DOHH2 (cell line): ENCODE results near the gene CERS6.

ENCODE experiments used
- H3F3A ChIP-seq: fragments of 200-600 bp; sonication (generic), shearing (Covaris generic); 2 replicates; pipeline ENCODE4 v1.6.0; 2016; ENCODE audit warnings: antibody characterized with exemption, mild to moderate bottlenecking; ENCODE audit not compliant: control insufficient read depth, insufficient read depth
- H3K27ac ChIP-seq: fragments of 200-600 bp; sonication (generic); 2 replicates; pipeline ENCODE4 v1.5.1; 2014; ENCODE audit warnings: low read depth, mild to moderate bottlenecking, low read length, moderate library complexity
- H3K27me3 ChIP-seq: fragments of 200-600 bp; sonication (generic); 2 replicates; pipeline ENCODE4 v1.6.1; 2014; ENCODE audit warnings: mild to moderate bottlenecking, low read length, mixed read lengths; ENCODE audit not compliant: control insufficient read depth
- H3K36me3 ChIP-seq: fragments of 200-600 bp; sonication (generic); 2 replicates; pipeline ENCODE4 v1.6.1; 2014; ENCODE audit warnings: mild to moderate bottlenecking, low read length, moderate library complexity, mixed read lengths; ENCODE audit not compliant: control insufficient read depth
- H3K4me1 ChIP-seq: fragments of 200-600 bp; sonication (generic); 2 replicates; pipeline ENCODE4 v1.6.1; 2014; ENCODE audit warnings: mild to moderate bottlenecking, low read length, mixed read lengths; ENCODE audit not compliant: control insufficient read depth
- H3K4me2 ChIP-seq: fragments of 200-600 bp; sonication (generic); 2 replicates; pipeline ENCODE4 v1.6.0; 2014; ENCODE audit warnings: mild to moderate bottlenecking, low read length, moderate library complexity
- H3K4me3 ChIP-seq: fragments of 200-600 bp; sonication (generic); 2 replicates; pipeline ENCODE4 v1.5.1; 2014; ENCODE audit warnings: mild to moderate bottlenecking, low read length, mixed read lengths
- H3K79me2 ChIP-seq: fragments of 200-600 bp; sonication (generic); 2 replicates; pipeline ENCODE4 v1.6.1; 2014; ENCODE audit warnings: mild to moderate bottlenecking, low read length, mixed read lengths; ENCODE audit not compliant: control insufficient read depth
- H3K9me2 ChIP-seq: fragments of 200-600 bp; sonication (generic); replicated peaks from 2 replicates; pipeline ENCODE4 v1.6.1; 2014; ENCODE audit warnings: mild to moderate bottlenecking, low read length, mixed read lengths; ENCODE audit not compliant: control insufficient read depth
- H3K9me3 ChIP-seq: fragments of 200-600 bp; sonication (generic); 2 replicates; pipeline ENCODE4 v1.6.1; 2014; ENCODE audit warnings: antibody characterized with exemption, low read length, mixed read lengths; ENCODE audit not compliant: control insufficient read depth, insufficient read depth
- H4K20me1 ChIP-seq: fragments of 200-600 bp; sonication (generic); 2 replicates; pipeline ENCODE4 v1.6.0; 2014; ENCODE audit warnings: low read depth, mild to moderate bottlenecking, antibody characterized with exemption, low read length, moderate library complexity; ENCODE audit not compliant: control insufficient read depth, insufficient read depth
- CTCF ChIP-seq: fragments of 200-600 bp; sonication (generic); IDR thresholded peaks from one replicate; pipeline ENCODE4 v1.5.1; 2014; ENCODE audit warnings: antibody characterized with exemption, mild to moderate bottlenecking, low read depth, low read length; ENCODE audit not compliant: poor library complexity, severe bottlenecking
- EZH2phosphoT487 ChIP-seq: fragments of 200-600 bp; sonication (generic); IDR thresholded peaks from 2 replicates; pipeline ENCODE4 v1.6.1; 2017; ENCODE audit warnings: borderline replicate concordance, mild to moderate bottlenecking, antibody characterized with exemption, low read length, moderate library complexity, mixed read lengths

The CERS6 gene

GRCh38 chr2:168466190-168466737 is 10.2 kb downstream of the CERS6 start:
- Histone ChIP-seq H4K20me1 (no peaks in the 10 kb centered on the region), H3K27me3 (no peaks in the 10 kb centered on the region; the same call in none of the 2 replicates), H3K79me2 (no peaks in the 10 kb centered on the region), H3K9me2 (no peaks in the 10 kb centered on the region), H3K4me1 (no peaks in the 10 kb centered on the region), H3F3A (no peaks in the 10 kb centered on the region), H3K36me3 (no peaks in the 10 kb centered on the region), H3K27ac (no peak overlapping the region), H3K9me3 (no peaks in the 10 kb centered on the region), H3K4me2 (no peak overlapping the region), H3K4me3 (no peak overlapping the region)
- TF ChIP-seq EZH2phosphoT487: no peak
- no peak for TF ChIP-seq CTCF

GRCh38 chr2:168466834-168467565 is 10.9 kb downstream of the CERS6 start:
- no peak overlapping the region for H3K4me3 ChIP-seq
- H3K27ac ChIP-seq: no peak overlapping the region
- no peaks in the 10 kb centered on the region for H4K20me1 ChIP-seq
- no peaks in the 10 kb centered on the region for H3K79me2 ChIP-seq
- no peaks in the 10 kb centered on the region for H3K9me2 ChIP-seq
- H3K27me3 ChIP-seq: no peaks in the 10 kb centered on the region; the same call in none of the 2 replicates
- H3K4me1 ChIP-seq: no peaks in the 10 kb centered on the region
- no peaks in the 10 kb centered on the region for H3F3A ChIP-seq
- no peaks in the 10 kb centered on the region for H3K9me3 ChIP-seq
- H3K36me3 ChIP-seq: no peaks in the 10 kb centered on the region
- TF ChIP-seq CTCF (no peak), EZH2phosphoT487 (no peak)
- no peak overlapping the region for H3K4me2 ChIP-seq

- no peaks in the 10 kb centered on the region for H4K20me1 ChIP-seq
- H3K9me3 ChIP-seq: no peaks in the 10 kb centered on the region
- H3K27me3 ChIP-seq: no peaks in the 10 kb centered on the region; the same call in none of the 2 replicates
- TF ChIP-seq CTCF (no peak), EZH2phosphoT487 (no peak)
- H3K36me3 ChIP-seq: no peaks in the 10 kb centered on the region
- no peaks in the 10 kb centered on the region for H3K4me1 ChIP-seq
- no peak overlapping the region for H3K4me2 ChIP-seq
- H3K79me2 ChIP-seq: no peaks in the 10 kb centered on the region
- H3F3A ChIP-seq: no peaks in the 10 kb centered on the region
- no peak overlapping the region for H3K27ac ChIP-seq
- no peaks in the 10 kb centered on the region for H3K9me2 ChIP-seq
- no peak overlapping the region for H3K4me3 ChIP-seq
These were observed 11.7 kb downstream of the CERS6 start for GRCh38 chr2:168467729-168468128.
